CD4-positive, alpha-beta T cell treated with Interleukin-12 subunit alpha and Interleukin-12 subunit beta, for 1 hour (primary cell): ENCODE results near the gene BLVRA.
"Not testable (repeated sequence)": the region's sequence is repeated elsewhere in the genome, so short reads cannot be mapped to it uniquely, and the experiment has no call there.

Source experiments
- DNase-seq: peaks from one replicate; pipeline ENCODE4 v3.0.0-alpha.2; 2020

Gene BLVRA

GRCh38 chr7:43810195-43810941 is 51.9 kb downstream of the BLVRA start:
- peak; percentile 42 for DNase-seq

GRCh38 chr7:43815373-43815772 is 56.9 kb downstream of the BLVRA start:
- no peak for DNase-seq

DNA sequence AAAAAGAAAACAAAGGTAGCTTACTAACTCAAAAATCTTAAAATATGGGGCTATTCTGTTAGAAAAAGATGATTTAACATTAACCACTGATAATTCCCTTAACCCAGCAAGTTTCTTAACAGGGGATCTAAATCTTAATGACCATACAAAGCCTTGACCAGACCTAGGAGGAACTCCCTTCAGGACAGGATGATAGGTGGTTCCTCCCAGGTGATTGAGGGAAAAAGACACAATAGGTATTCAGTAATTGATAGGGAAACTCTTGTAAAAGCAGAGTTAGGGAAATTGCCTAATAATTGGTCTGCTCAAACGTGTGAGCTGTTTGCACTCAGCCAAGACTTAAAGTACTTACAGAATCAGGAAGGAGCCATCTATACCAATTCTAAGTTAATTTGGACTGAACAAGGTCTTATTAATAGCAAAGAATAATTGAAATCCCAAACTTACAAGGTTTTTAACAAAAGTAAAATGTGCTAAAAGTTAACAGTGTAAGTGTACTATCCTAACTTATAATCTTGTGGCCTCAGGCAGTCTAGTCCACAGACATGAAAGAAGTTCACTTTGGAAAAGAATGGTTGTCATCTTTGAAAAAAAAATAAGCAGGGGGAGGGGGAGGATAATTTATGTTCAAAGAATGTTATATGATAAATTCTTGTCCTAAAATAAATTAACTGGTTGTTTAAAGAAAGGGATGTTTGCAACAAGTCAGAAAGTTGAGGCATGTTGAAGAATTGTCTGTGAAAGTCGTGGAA is 57.7 kb downstream of the BLVRA start:
- DNase-seq = not testable (repeated sequence)

- DNase-seq = not testable (repeated sequence)
Measured at GRCh38 chr7:43823425-43823824, 64.9 kb downstream of the BLVRA start.

DNA sequence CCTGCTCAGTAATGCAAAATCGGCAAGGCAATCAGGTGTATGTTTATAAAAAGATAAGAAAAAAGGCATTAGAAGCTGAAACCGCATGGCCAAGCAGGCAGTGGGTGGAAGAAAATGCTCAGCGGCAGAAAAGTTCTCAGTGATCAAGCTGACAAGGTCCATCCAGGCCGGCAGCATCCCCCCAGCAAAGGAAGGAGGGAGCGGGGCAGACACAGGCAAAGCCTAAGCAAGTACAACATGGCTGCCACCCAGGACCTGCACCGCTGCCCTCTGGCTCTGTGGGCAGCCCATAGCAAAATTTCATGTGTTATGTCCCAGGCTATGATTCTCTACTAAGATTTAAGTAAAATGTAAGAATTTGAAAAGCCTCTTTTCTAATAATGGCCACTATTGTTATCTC is 65.5 kb downstream of the BLVRA start:
- no peak for DNase-seq

- not testable (repeated sequence) for DNase-seq
Measured at GRCh38 chr7:43824513-43824912, 66.0 kb downstream of the BLVRA start.

DNA sequence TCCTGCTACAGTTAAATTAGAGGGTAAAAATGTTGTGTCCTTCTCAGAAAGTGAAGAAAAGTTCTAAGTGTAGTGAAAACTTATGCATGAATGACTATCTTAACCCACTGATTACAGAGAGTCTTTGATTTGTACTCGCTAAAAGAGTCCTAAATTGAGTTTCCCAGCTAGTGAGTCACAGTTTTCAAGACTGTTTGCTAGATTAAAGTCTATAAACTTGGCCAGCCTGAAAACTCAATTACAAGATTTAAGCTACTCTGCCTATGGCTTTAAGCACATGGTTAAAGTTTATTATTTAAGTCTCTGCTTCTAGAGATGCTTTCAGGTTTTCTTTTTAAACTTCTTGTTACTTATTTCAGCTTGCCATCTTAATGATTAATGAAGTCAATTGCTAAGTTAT is 66.5 kb downstream of the BLVRA start:
- no peak for DNase-seq

GRCh38 chr7:43825391-43825808 is 66.9 kb downstream of the BLVRA start:
- no peak for DNase-seq

DNA sequence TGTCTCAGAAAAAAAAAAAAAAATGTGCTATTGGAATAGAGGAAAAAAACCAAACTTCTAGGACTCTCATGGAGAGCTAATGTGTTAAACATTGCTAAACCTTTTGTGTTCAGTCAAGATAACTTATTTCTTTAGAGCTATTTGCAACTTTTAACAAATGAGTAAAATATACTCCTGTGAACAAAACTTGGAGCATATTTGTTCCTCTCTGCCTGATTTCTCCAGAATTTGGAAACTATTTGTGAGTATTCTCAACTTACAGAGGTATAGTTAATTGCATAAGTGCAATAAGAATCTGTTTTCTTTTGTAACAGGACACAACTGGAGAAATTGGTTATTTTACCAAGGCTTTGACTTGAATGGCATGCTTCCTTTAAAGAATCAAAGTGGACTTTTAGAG is 72.4 kb downstream of the BLVRA start:
- DNase-seq = not testable (repeated sequence)

- peak; percentile 76 for DNase-seq
Measured at GRCh38 chr7:43834463-43835251, 76.2 kb downstream of the BLVRA start.

DNA sequence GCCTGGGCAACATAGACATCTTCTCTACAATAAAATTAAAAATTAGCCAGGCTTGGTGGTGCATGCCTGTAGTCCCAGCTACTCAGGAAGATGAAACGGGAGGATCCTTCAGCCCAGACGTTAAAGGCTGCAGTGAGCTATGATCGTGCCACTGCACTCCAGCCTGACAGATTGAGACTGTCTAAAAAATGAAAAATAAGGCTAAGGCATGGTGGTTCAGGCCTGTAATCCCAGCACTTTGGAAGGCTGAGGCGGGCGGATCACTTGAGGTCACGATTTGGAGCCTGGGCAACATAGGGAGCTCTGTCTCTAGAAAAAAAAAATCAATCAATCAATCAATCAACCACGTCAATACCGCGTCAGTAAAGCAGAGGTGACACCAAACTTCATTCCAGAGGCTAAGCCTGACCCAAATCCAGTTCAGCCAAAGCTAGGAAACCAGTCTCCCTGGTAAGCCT is 79.8 kb downstream of the BLVRA start:
- DNase-seq = no peak

GRCh38 chr7:43843296-43843695 is 84.8 kb downstream of the BLVRA start:
- no peak for DNase-seq

GRCh38 chr7:43844257-43844656 is 85.8 kb downstream of the BLVRA start:
- DNase-seq = no peak

GRCh38 chr7:43844662-43845061 is 86.2 kb downstream of the BLVRA start:
- no peak for DNase-seq

GRCh38 chr7:43847496-43847895 is 89.0 kb downstream of the BLVRA start:
- no peak for DNase-seq

- DNase-seq = no peak
Measured at GRCh38 chr7:43849047-43849446, 90.6 kb downstream of the BLVRA start.

DNA sequence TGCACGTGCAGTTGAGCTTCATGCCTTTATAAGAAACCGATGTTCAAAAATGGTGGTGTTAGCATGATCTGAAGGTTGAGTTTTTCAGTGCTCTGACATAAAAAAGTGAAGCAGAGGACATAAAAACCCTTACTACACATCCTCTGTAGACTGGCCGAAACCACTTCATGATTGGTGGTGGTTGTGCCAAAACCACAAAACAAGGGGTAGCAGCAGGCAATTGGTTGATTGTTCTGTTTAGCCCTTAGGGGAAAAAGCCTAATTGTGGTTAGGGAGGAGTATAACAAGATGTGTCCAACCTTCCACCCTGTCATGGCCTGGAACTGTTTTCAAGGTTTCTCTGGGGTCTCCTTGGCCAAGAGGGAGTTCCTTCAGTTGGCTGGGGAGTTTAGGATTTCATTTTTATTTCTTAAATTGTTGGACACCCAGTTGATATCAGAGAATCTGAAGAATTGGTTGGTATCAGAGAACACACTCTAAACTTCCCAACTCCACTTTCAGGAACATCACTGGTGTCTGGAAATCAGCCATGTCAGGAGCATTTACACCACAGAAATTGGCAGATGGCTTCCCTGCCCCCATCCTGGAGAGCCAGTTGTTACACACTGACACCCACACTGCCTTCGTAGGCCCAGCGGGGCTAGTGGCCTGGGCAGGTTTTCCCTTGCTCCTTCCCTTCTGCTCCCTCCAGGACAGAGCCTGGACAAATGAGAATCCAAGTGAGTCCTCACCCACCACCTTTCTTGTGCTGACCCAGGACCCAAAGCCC is 92.1 kb downstream of the BLVRA start:
- DNase-seq = no peak

DNA sequence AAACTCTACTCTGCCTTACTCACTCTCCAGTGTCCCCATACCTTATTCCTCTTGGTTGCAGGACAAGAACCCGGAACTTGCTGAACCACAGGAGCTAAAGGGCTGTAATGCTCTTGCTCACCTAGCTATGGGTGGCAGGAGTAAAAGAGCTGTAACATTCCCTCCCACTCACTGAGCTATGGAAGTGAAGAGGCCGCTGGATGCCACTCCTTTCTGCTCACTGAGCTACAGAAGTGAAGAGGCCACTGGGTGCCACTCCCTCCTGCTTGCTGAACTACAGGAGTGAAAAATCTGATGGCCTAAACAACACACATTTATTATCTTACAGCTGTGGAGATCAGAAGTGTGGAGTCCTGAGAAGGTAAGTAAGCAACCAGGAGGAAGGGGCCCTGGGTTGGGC is 93.3 kb downstream of the BLVRA start:
- no peak for DNase-seq

DNA sequence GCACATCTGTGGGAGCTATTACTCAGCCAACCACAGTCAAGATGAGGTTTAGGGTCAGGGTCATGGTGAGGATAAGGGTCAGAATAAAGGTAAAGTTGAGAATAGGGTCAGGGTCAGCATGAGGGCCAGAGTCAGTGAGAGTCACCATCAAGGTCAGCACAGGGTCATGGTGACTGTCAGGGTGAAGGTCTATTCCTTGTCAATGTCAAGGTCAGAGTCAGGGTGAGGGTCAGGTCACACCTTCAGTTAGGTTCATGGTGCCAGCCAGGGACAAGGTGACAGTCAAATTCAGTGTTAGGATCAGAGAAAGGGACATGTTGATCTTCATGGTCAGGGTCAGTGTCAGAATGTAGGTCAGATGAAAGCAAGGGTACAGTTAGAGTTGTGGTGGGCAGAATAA is 96.7 kb downstream of the BLVRA start:
- DNase-seq = no peak

DNA sequence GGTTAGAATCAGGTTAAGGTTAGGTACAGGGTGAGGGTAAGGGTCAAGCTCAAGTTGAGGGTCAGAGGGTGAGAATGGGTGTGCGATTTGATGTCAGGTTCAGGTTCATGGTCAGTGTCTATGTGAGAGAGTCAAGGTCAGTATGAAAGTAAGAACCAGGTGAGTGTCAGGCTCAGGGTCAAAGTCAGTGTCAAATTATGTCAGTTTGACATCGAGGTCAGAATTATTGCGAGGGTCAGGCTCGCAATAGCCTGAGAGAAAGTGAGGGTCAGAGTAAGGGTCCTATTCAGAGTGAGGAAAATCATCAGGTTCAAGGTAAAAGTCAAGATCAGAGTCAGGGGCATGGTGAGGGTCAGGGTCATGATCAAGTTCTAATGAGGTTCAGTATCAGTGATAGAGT is 97.8 kb downstream of the BLVRA start:
- no peak for DNase-seq
